Left ventricle myocardium inferior (tissue), 1 donor: ENCODE results near the gene KHDC4. TPM values are rescaled to one million over a fixed set of nuclear protein-coding genes. Genes with fewer than 3 reads are reported as not detected.

ENCODE experiments used
- DNase-seq: peaks from one replicate; pipeline ENCODE4 v3.0.0-alpha.2; 2020
- H3K27ac ChIP-seq: fragments of 200-600 bp; replicated peaks from 2 replicates; pipeline ENCODE4 v1.8.0; 2021
- H3K27me3 ChIP-seq: fragments of 200-600 bp; 2 replicates; pipeline ENCODE4 v1.8.0; 2021; ENCODE audit warnings: low read depth
- H3K36me3 ChIP-seq: fragments of 200-600 bp; 2 replicates; pipeline ENCODE4 v1.8.0; 2021
- H3K4me1 ChIP-seq: fragments of 200-600 bp; 2 replicates; pipeline ENCODE4 v1.8.0; 2021
- H3K4me3 ChIP-seq: fragments of 200-600 bp; 2 replicates; pipeline ENCODE4 v1.8.0; 2021; ENCODE audit warnings: mild to moderate bottlenecking, moderate library complexity
- H3K9me3 ChIP-seq: fragments of 200-600 bp; replicated peaks from 2 replicates; pipeline ENCODE4 v1.8.0; 2021
- intact Hi-C: fragments of 100-400 bp; cut with micrococcal nuclease; formaldehyde crosslinking; loops from one replicate; pipeline ENCODE4 v1.11.0; 2022
- total RNA-seq: library from RNA; stranded (reverse); fragmentation: NEBNext Ultra II Directional; extraction: Animal tissue kit (Norgen Biotek cat#: 25700); gene quantifications from one replicate; pipeline ENCODE4 v1.2.1, GENCODE V29; 2021
- TF ChIP-seq, protein P1 (sequence below): fragments of 200-600 bp; IDR thresholded peaks from 2 replicates; pipeline ENCODE4 v1.8.0; 2021; ENCODE audit warnings: antibody characterized with exemption, mild to moderate bottlenecking, borderline replicate concordance
- donor health status: DM: no; HTN: yes; CAD: no; lungs with severe emphysema.

Gene KHDC4
- total RNA-seq, 1 donor from 2014 or later: 21.2 TPM

- Histone ChIP-seq H3K4me3 (peak overlapping the region; percentile 23), H3K9me3 (no peaks in the 10 kb centered on the region), H3K36me3 (peaks cover 99% of the 10 kb centered on the region), H3K4me1 (peaks cover 71% of the 10 kb centered on the region), H3K27ac (peak overlapping the region; percentile 74), H3K27me3 (no peaks in the 10 kb centered on the region)
- TF ChIP-seq, protein P1, sequence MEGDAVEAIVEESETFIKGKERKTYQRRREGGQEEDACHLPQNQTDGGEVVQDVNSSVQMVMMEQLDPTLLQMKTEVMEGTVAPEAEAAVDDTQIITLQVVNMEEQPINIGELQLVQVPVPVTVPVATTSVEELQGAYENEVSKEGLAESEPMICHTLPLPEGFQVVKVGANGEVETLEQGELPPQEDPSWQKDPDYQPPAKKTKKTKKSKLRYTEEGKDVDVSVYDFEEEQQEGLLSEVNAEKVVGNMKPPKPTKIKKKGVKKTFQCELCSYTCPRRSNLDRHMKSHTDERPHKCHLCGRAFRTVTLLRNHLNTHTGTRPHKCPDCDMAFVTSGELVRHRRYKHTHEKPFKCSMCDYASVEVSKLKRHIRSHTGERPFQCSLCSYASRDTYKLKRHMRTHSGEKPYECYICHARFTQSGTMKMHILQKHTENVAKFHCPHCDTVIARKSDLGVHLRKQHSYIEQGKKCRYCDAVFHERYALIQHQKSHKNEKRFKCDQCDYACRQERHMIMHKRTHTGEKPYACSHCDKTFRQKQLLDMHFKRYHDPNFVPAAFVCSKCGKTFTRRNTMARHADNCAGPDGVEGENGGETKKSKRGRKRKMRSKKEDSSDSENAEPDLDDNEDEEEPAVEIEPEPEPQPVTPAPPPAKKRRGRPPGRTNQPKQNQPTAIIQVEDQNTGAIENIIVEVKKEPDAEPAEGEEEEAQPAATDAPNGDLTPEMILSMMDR: peak; percentile 45
- intact Hi-C loops: no loop called here
- DNase-seq: peak; percentile 65
These were observed 27.7 kb upstream of the KHDC4 start for GRCh38 chr1:155961937-155962336.

GRCh38 chr1:155960081-155960745 lies 26.0 kb upstream of the KHDC4 start:
- peak overlapping the region; percentile 25 for H3K4me3 ChIP-seq
- intact Hi-C loops: no loop called here
- H3K4me1 ChIP-seq: peaks cover 54% of the 10 kb centered on the region
- H3K36me3 ChIP-seq: peaks cover 99% of the 10 kb centered on the region
- H3K27me3 ChIP-seq: no peaks in the 10 kb centered on the region
- TF ChIP-seq, protein P1: no peak
- DNase-seq: no peak
- no peaks in the 10 kb centered on the region for H3K9me3 ChIP-seq
- peak overlapping the region; percentile 74 for H3K27ac ChIP-seq

DNA sequence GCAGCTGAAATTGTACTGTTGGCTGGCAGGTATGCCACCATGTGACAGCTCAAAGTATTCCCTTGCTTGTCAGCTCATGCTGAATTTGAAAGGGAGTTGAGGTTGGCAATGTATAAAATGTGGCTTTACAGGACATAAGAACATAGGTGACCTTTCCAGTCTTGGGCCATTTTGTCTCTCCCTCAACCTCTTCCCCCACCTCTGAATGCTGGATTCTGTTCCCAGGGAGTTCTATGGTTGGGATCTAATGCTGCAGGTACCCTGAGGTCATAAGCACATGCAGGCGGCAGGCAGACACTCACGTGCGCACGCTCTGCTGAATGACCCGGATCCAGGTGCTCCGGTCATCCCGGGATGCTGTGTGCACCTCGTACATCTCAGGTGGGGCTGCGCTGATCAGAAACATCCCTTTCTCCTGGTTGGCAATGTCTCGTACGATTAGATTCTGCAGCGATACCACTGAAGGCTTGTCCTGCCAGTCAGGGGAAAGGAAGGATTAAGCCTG lies 23.2 kb upstream of the KHDC4 start:
- Histone ChIP-seq H3K4me1 (peaks cover 32% of the 10 kb centered on the region), H3K9me3 (no peaks in the 10 kb centered on the region), H3K27me3 (no peaks in the 10 kb centered on the region), H3K36me3 (peaks cover 99% of the 10 kb centered on the region), H3K27ac (no peak overlapping the region), H3K4me3 (no peak overlapping the region)
- TF ChIP-seq, protein P1: no peak
- intact Hi-C loops: no loop called here
- DNase-seq: no peak

- Histone ChIP-seq H3K4me3 (no peak overlapping the region), H3K36me3 (peaks cover 99% of the 10 kb centered on the region), H3K9me3 (no peaks in the 10 kb centered on the region), H3K4me1 (peaks cover 4% of the 10 kb centered on the region), H3K27ac (no peak overlapping the region), H3K27me3 (no peaks in the 10 kb centered on the region)
- TF ChIP-seq, protein P1: no peak
- DNase-seq: no peak
- intact Hi-C loops: no loop called here
These were observed 20.4 kb upstream of the KHDC4 start for GRCh38 chr1:155954645-155955044.

- no peaks in the 10 kb centered on the region for H3K9me3 ChIP-seq
- H3K36me3 ChIP-seq: peaks cover 99% of the 10 kb centered on the region
- H3K27me3 ChIP-seq: no peaks in the 10 kb centered on the region
- TF ChIP-seq, protein P1: no peak
- H3K27ac ChIP-seq: no peak overlapping the region
- no peak for DNase-seq
- H3K4me1 ChIP-seq: peaks cover 3% of the 10 kb centered on the region
- no peak overlapping the region for H3K4me3 ChIP-seq
- intact Hi-C loops: no loop called here
These were observed 18.3 kb upstream of the KHDC4 start for GRCh38 chr1:155952505-155952890.
